ENCODE results near the gene DRC7.
"Not testable (repeated sequence)": the region's sequence is repeated elsewhere in the genome, so short reads cannot be mapped to it uniquely, and the experiment has no call there.

The DRC7 gene

DNA sequence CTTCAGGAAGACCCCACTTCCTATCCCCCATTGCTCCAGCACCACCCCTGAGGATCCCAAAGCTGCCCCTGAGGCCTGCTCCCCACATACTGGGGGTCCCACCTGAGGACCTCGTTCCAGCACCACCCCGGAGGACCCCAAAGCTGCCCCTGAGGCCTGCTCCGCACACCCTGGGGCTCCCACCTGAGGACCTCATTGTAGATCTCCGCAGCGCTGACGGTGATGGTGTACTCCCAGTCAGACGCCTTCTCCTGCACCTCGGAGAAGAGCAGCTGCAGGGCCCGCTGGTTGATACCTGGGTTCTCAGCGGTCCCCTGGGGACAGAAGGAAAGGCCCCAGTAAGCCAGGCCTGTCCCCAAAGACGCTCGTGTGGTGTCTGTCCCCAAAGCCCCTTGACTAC is 67.4 kb downstream of the DRC7 start:
- DNase-seq (ENCODE audit: low read depth in 2 of 2), result no peak

DNA sequence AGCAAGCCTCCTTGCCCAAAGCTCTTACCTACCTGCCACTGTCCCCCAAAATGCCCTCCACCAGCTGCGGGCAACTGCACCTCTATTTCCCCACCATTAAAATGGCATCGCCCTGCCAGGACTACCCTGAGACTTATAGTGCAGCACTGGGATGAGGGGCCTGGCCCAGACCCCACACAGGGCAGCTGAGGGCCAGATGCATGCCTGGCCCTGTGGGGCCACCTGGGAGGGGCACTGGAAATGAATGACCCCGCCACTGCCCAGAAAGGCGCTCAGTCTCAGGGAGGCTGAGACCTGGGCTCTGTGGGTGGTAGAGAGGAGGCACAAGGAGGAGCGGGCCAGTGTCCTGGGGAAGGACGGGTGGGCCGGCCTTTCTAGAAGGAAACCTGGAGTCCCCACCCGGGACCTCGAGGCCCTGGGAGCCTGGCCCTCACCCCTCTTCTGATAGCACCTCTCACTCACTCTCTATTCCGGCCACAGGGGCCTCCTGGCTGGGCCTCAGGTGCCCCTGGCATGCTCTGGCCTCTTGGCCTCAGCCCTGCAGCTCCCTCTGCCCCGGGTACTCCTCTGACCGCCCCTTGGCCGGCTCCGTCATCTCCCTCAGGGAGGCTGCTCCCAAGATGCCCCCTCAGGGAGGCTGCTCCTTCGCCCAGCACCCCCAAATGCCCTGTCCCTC is 67.9 kb downstream of the DRC7 start:
- DNase-seq (ENCODE audit: low read depth in 2 of 2), result no peak

DNA sequence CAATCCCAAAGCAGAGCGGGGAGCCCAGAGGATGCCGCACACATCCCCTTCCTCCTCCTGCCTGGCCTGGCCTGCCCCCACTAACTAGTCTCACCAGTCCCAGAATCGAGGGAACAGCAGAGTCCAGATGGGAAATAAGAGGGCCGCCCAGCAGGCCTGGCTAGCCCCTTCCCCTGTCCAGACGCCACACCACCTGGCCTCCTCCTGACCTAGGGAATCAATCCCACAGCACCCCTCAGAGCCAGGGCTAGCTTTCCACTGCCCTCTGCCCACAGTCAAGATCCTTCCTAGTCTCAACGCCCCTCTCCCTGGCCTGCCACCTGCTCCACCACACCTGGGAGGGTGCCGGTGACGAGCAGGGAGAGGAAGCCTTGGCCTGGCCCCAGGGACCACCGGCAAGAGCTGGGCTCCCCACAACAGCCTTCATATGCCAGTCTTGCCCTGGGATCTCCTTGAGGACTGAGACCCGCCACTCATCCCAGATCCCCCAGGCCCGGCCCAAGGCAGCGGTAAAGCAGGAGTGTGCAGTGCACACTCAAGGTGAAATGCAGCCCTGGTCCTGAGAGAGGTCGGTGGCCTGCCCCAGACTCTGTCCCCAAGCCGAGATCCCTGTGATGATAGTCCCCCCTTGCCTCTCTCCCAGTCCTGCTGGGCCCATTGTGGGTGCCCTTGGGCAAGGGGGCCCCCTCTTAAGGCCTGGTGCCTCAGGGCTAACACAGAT is 68.8 kb downstream of the DRC7 start:
- DNase-seq (ENCODE audit: low read depth in 2 of 2), result no peak

DNA sequence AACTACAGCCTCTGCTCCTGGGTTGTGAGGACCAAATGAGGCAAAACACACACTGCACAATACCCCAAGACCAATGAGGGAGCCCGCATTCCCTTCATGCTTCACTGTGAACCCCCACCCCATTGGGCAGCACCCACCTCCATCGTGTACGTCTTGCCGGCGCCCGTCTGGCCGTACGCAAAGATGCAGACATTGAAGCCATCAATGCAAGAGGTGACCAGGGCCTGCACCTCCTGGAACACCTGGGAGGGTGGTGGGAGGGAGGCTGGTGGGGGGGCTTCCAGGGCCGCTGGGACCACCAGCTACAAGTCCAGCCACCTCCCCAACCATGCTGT is 69.4 kb downstream of the DRC7 start:
- no peak for DNase-seq (ENCODE audit: low read depth in 2 of 2)

DNA sequence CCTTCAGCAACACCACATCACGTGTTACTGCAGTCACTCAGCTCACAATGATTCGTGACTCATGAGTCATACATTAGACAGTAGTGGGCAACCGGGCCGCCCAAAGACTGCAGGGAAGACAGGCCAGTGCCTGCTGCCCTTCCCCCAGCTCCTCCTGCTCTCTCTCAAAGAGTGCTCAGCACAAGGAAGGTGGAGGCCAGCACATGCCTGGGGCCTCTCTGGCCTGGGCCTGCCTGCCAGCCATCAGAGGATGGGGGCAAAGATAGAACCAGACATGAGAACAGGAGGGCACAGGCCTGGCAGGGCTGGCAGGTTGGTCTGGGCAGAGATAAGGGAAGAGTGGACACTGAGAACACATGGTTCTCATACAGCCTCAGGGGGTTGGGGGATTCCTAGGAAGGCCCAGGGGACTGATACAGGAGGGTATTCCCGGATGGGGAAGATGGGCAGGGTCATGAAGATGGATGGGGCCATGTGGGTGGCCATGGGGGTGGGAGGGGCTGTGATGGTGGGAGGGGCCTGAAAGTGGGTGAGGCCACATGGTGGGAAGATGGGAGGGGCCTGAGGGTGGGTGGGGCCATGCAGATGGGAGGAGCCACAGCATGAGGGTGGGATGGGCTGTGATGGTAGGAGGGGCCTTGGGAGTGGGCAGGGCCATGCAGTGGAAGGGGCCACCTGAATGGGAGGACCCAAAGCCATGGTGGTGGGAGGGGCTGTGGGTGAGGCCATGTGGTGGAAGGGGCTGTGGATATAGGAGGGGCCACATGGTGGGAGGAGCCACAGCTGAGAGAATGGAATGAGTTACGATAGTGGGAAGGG is 69.9 kb downstream of the DRC7 start:
- peak; percentile 30 for DNase-seq (ENCODE audit: low read depth in 2 of 2)

DNA sequence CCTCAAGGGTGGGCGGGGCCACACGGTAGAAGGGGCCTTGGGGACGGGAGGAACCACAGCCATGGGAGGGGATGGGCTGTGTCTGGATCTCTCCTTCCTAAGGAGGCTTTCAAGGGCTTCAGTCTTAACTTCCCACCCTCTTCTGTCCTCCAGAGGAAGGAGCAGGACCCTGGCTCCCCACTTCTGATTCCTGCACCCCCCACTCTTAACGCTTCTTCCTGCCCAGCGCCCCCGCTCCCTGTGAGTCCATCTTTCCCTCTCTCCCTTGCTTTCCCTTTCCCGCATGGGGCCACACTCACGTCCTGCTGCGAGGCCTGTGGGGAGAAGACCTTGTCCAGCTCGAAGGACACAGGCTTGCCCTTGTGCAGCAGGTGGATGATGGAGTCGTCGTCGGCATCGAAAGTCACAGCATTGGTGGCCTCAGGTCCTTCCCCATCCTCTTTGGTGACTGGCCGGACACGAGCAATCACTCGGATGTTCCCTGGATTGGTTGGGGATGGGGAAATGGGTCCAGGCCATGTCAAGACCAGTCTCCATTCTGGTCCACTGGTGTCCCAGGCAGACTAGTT is 70.6 kb downstream of the DRC7 start:
- no peak for DNase-seq (ENCODE audit: low read depth in 2 of 2)

DNA sequence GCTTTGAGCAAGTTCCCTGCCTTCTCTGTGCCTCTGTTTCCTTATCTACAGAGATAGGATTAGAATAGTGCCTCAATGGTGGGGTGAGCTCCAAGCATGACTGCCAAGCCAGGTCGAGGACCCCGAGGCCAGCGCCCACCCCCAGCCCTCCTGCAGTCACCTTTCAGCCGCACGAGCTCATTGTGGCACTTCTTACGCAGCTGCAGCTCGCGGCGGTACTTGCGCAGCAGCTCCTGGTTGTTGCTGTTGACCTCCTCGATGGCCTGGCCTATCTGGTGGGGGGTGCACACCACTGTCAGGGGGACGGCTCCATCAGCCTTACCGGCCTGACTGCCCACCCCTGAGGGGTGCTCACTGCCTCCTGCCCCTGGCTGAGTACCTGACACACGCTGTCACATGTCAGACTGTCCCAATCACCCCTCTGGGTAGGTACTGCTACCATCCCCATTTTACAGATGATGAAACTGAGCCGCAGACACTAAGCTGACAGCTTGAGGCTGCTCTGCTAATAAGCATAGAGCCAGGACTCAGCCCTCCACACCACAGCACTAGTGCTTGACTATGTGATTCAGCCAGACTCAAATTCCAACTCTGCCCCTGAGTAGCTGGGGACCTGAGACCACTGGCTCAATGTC is 72.2 kb downstream of the DRC7 start:
- DNase-seq (ENCODE audit: low read depth in 2 of 2), result no peak

DNA sequence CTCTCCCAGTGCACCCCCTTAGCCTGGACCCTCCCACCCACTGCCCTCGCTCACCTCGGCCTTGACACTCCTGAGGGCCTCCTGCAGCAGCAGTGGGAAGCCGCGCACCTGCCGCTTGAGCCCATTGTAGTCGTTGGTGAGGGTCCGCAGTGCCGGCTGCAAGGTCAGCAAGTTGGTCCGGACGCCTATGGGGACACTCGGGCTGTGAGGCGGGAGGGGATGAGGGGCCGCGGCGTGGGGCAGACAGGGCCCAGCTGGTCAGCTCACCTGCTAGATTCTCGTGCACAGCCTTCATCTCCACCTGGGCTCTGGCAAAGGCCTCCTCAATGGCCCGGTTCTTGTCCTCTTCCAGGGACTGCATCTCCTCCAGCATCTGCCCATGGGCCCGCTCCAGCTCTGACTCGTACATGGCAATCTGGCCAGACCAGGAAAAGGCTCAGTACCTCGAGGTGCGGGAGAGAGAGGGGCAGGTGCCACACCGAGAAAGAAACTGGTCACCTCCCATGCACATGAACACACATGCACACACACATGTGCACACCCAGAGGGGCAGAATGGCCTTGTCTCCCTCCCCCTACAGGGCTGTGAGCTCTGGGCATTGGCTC is 75.0 kb downstream of the DRC7 start:
- no peak for DNase-seq (ENCODE audit: low read depth in 2 of 2)

DNA sequence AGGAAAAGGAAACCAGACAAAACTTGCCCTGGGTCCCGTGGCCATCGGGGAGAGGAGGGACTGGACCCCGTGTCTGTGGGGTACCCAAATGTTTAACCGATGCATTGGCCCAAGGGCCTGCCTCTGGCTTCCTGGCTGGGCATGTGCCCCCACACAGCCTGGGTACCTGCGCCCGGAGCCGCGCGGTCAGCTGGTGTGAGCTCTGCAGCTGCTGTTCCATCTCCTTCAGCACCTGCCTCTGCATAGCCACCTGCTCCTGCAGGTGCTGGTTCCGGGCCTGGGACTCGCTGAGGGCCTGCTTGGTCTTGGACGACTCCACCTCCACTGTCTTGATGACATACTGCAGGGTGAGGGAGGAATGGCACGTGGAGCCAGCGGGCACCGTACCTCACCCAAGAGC is 75.8 kb downstream of the DRC7 start:
- no peak for DNase-seq (ENCODE audit: low read depth in 2 of 2)

DNA sequence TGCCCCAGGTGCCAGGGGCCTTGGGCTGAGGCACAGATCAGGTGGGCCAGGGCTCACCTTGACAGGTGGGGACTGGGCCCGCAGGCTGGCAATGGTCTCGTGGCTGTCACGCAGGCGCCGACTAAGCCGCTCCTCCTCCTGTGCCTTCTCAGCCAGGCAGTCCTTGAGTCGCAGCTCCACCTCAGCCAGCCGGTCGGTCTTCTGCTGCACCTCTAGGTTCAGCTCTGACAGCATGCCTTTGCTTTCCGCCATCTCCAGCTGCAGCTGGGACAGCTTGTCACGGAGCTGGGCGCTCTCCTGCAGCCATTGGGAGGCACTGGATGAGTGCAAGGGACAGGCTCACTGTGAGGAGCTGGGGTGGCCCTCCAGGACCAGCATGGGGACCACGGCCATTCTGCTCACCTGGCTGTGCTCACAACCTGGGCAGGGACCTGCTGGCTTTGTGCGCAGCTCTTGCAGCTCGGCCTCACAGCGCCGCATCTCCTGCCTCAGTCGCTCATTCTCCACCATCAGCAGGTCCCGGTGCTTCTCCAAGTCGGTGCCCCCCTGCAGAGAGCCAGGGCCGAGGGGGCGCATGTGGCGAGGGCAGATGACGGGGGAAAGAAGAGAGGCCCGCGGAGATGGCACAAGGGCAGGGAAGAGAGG is 76.7 kb downstream of the DRC7 start:
- DNase-seq (ENCODE audit: low read depth in 2 of 2), result no peak

DNA sequence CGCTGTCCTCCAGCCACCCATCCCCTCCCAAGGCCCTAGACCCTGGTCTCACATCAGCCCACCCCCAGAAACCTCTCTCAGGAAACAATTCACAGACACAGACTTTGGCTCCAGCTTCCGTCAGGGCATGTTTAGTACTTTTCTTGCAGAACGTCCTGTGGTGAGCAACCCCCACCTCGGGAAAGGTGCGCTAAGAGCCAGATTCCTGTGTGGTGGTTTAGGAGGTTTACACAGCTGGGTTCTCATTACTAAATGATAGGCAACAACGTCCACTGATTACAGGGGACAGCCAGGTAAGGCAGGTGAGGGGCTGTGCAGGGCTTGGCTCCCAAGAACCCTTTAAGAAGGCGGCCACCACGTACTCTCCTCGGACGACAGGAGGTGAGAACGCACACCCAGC is 78.4 kb downstream of the DRC7 start:
- DNase-seq (ENCODE audit: low read depth in 2 of 2), result no peak

DNA sequence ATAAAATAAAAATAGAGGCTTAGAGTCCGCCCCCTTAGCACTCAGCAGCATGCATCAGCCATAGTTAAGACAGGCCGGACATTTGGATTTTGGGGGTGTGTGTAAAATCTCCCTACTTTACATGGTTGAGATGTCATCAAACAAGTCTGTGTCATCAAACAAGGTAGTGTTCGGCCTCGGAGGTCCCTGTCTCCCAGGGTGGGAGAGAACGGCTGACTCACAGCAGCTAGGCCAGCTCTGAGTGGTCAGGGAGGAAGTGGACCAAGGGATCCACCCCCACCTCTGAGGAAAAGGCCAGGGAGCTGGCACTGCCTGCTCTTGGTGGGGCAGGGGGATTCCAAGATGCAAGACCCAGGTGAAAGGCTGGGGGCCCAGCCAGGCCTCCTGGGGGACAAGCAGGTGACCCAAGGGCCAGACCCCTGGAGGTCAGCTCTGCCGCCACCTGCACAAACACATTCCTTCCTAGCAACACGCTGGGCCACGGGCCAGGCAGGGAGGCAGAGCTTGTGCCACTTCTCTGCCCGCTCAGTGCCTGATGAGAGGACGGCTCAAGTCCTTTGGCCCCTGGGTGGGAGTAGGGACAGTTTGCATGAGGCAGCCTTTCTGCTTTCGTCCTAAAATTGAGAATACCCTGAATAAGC is 79.2 kb downstream of the DRC7 start:
- no peak for DNase-seq (ENCODE audit: low read depth in 2 of 2)

DNA sequence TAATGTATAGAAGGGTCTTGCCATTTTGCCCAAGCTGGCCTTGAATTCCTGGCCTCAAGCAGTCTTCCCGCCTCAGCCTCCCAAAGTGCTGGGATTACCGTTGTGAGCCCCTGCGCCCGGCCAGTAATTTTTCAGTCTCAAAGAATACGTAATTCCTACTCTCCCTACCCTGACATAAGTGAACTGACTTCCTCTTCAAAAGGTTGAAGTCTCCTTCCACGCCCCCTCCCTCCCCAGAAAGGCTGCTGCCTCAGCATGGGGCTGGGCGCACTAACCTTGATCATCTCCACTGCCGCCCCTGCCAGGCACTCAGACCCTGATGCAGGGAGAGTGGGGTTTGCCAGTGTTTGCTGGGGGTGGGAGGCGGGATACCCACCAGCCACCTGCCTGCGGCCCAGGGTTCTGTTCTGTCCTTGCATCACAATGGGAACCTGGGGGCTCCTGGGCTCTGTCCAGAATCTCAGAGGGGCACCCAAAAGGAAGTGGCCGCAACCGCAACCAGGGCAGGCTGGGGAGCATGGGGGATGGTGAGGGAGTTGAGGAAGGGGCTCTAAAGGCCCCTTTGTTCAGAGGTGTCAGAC is 80.2 kb downstream of the DRC7 start:
- DNase-seq (ENCODE audit: low read depth in 2 of 2), result no peak

DNA sequence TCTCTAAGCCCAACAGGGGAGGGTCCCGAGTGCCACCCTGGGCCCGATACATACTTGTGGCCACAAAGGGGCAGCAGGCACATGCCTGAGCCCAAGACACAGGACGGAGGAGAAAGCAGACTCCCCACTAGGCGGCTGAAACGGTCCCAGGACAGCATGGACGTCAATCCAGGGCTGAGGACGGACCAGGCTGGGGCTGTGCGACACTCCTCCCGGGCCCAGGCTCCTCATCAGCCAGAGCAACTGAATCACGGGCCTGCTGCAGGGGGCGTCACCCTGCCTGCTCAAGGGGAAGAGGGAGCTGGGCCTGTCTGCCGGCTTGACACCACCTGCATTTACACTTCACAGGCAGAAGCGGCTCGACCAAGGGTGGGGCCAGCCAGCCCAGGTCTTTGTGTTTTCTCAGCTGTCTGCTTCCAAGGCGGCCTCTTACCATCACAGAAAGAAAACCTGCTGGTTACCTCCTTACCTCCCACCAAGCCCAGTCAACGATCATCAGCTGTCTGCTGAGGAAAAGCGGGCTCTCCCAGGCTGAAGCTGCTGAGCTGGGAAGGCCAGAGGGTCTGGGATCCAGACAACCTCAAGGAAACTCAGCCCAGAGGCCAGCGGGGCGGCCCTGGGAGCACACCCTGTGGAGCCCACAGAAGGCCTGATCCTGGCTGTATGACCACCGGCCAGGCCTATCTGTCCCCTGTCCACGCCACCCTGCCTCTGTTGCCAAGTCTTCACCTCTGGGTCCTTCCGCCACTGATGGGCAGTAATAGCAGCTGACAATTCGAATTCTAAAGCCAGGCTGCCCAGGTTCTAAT is 81.3 kb downstream of the DRC7 start:
- DNase-seq (ENCODE audit: low read depth in 2 of 2), result no peak

DNA sequence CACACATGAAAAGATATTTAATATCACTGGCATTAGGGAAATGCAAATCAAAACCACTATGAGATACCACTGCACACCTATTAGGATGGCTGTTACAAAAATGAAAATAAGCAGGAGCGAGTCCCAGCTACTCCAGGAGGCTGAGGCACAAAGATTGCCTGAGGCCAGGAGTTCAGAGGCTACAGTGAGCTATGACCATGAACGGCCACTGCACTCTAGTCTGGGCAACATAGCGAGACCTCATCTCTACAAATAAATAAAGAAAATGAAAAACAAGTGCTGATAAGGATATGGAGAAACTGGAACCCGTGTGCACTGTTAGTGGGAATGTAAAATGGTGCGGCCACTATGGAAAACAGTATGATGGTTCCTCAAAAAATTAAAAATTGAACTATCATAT is 84.1 kb downstream of the DRC7 start:
- DNase-seq (ENCODE audit: low read depth in 2 of 2), result no peak

DNA sequence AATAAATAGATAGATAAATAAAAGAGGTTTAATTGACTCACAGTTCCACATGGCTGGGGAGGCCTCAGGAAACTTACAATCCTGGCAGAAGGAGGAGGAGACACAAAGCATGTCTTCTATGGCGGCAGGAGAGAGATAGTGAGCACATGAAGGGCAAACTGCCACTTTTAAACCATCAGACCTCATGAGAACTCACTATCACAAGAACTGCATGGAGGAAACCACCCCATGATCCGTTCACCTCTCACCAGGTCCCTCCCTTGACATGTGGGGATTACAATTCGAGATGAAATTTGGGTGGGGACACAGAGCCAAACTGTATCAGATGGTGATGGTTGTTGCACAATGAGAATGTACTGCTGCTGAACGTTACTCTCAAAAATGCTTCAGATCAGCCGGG is 85.2 kb downstream of the DRC7 start:
- not testable (repeated sequence) for DNase-seq (ENCODE audit: low read depth in 2 of 2)

DNA sequence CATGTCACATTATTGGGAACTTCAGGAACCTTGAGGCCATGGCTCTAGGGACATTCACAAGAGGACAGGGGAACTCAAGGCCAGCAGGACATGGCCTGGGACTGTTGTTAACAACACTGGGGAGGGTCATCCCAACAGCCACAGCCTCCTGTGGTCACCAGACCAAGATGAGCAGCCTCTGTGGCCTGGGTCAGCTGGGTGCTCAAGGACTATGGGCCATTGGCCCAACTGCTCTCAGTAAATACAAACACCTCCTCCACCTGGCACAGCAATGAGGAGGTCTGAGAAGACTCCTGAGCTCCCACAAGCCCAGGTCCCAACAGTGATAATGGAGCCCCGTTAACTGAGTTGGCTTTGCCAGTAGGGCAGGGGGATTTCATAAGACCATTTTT is 86.7 kb downstream of the DRC7 start:
- no peak for DNase-seq (ENCODE audit: low read depth in 2 of 2)

Measured in fibroblast of skin of left biceps (primary cell).